Upper lobe of left lung (tissue), 4 donors: Measurements from ENCODE around the gene WFIKKN1.

Experiments
- POLR2A ChIP-seq, 4 donors: fragments of 450-650 bp; IDR thresholded peaks; one replicate each; pipeline ENCODE4 v1.5.1; 2016 to 2017; ENCODE audit warnings: antibody characterized with exemption in 4 of 4, mild to moderate bottlenecking in 2 of 4
- TF ChIP-seq, protein P1 (sequence below), 6 experiments: fragments of 450-650 bp in 4 of 6; fragments of 200-600 bp in 2 of 6; sonication (generic) in 2 of 6; IDR thresholded peaks; one replicate each; pipeline ENCODE4 v1.5.1; 2016 to 2019; ENCODE audit warnings: antibody characterized with exemption in 6 of 6

DNA sequence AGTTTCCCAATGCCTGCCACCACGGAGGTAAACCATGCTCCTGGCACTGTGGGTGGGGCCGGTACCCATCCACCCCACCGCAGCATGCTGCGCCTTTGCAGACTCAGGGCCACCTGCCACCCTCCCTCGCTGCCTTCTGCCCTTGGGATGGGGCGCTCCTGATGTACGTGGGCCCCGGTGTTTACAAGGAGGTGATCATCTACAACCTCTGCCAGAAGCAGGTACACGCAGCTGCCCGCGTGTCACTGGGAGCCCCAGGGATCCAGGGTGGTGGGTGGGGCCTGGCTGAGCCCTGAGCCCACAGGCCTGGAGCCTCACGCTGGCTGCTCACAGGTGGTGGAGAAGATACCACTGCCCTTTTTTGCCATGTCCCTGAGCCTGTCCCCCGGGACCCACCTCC lies 35.8 kb downstream of the WFIKKN1 start:
- TF ChIP-seq, protein P1, sequence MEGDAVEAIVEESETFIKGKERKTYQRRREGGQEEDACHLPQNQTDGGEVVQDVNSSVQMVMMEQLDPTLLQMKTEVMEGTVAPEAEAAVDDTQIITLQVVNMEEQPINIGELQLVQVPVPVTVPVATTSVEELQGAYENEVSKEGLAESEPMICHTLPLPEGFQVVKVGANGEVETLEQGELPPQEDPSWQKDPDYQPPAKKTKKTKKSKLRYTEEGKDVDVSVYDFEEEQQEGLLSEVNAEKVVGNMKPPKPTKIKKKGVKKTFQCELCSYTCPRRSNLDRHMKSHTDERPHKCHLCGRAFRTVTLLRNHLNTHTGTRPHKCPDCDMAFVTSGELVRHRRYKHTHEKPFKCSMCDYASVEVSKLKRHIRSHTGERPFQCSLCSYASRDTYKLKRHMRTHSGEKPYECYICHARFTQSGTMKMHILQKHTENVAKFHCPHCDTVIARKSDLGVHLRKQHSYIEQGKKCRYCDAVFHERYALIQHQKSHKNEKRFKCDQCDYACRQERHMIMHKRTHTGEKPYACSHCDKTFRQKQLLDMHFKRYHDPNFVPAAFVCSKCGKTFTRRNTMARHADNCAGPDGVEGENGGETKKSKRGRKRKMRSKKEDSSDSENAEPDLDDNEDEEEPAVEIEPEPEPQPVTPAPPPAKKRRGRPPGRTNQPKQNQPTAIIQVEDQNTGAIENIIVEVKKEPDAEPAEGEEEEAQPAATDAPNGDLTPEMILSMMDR (IDR thresholded peaks at IDR 0.05), result no peak
- TF ChIP-seq POLR2A (IDR thresholded peaks at IDR 0.05), result no peak
